ENCODE measurements around the gene TMPRSS12. TPM values are rescaled to one million over a fixed set of nuclear protein-coding genes. Genes with fewer than 3 reads are reported as not detected.

Gene TMPRSS12
- total and polyA plus RNA-seq, 9 of the 15 experiments (the other 6 are each of a cell fraction or from before 2014, with no cell fraction given): 0.04 TPM; not detected in 8

- TF ChIP-seq ARID2 (IDR thresholded peaks at IDR 0.05): 0 out of 2 replicates have a peak, but pooled peaks have one; percentile 26
- TF ChIP-seq TRIM24 (IDR thresholded peaks at IDR 0.05): peak in 1 of 2 experiments; percentile 28; a peak in 1 of 4 replicates
- peak; percentile 91 for TF ChIP-seq ATF7 (IDR thresholded peaks at IDR 0.05)
- 0 out of 2 replicates have a peak, but pooled peaks have one; percentile 29 for TF ChIP-seq NBN (IDR thresholded peaks at IDR 0.05; ENCODE audit: low read depth)
- no peak for TF ChIP-seq ZNF274 (IDR thresholded peaks at IDR 0.05; ENCODE audit: borderline replicate concordance, low read depth, low read length)
- peak in 2 of 3 experiments; percentile 40 to 65; a peak in 3 of 6 replicates for TF ChIP-seq CTCF (IDR thresholded peaks at IDR 0.05 in 2 of 3, conservative IDR thresholded peaks at IDR 0.05 in 1 of 3; ENCODE audit: insufficient read depth in 2 of 3, low read depth in 1 of 3, low read length in 3 of 3)
- TF ChIP-seq ATF3 (IDR thresholded peaks at IDR 0.05): peak; percentile 96
- TF ChIP-seq ATF3 (CRISPR knock-in tag; conservative IDR thresholded peaks at IDR 0.05): peak; percentile 78; the same call in 1 of the 2 replicates
- TF ChIP-seq JUND (IDR thresholded peaks at IDR 0.05; ENCODE audit: borderline replicate concordance, low read depth, low read length): peak; percentile 48; the same call in 1 of the 2 replicates
- peak; percentile 47; the same call in 1 of the 3 replicates for TF ChIP-seq JUND (tag; IDR thresholded peaks at IDR 0.05; ENCODE audit: borderline replicate concordance, low read depth, low read length)
- no peak for TF ChIP-seq ZSCAN32 (CRISPR knock-in tag; IDR thresholded peaks at IDR 0.05)
- no peak for TF ChIP-seq ZC3H11A (IDR thresholded peaks at IDR 0.05; ENCODE audit: low read depth, low read length)
- no peak for TF ChIP-seq E2F3 (CRISPR knock-in tag; IDR thresholded peaks at IDR 0.05)
- TF ChIP-seq BCOR (IDR thresholded peaks at IDR 0.05): no peak
- TF ChIP-seq CREM (IDR thresholded peaks at IDR 0.05; ENCODE audit: low read depth): peak; percentile 53; the same call in 1 of the 2 replicates
- no peak; the same call in 1 of the 2 replicates for TF ChIP-seq CEBPG (CRISPR knock-in tag; IDR thresholded peaks at IDR 0.05)
- peak; percentile 97 to 99 for TF ChIP-seq CEBPG (tag; conservative IDR thresholded peaks at IDR 0.05 in 1 of 2, IDR thresholded peaks at IDR 0.05 in 1 of 2)
- no peak for TF ChIP-seq ZBTB7A (IDR thresholded peaks at IDR 0.05; ENCODE audit: borderline replicate concordance, control insufficient read depth, low read depth, low read length)
- TF ChIP-seq PRDM10 (IDR thresholded peaks at IDR 0.05; ENCODE audit: partially characterized antibody): peak; percentile 18
- no peak for TF ChIP-seq STAG1 (CRISPR knock-in tag; IDR thresholded peaks at IDR 0.05; ENCODE audit: borderline replicate concordance)
- 0 out of 2 replicates have a peak, but pooled peaks have one; percentile 18 for TF ChIP-seq SMARCA4 (IDR thresholded peaks at IDR 0.05)
- peak; percentile 99 for TF ChIP-seq CEBPB (tag; IDR thresholded peaks at IDR 0.05)
- 0 out of 2 replicates have a peak, but pooled peaks have one; percentile 29 for TF ChIP-seq HDAC2 (IDR thresholded peaks at IDR 0.05)
- TF ChIP-seq ZNF253 (CRISPR knock-in tag; conservative IDR thresholded peaks at IDR 0.05): no peak
- TF ChIP-seq ZNF584 (CRISPR knock-in tag; IDR thresholded peaks at IDR 0.05; ENCODE audit: low read depth): no peak
- TF ChIP-seq ZBED1 (IDR thresholded peaks at IDR 0.05): no peak
These were observed 17.3 kb upstream of the TMPRSS12 start (continued) for GRCh38 chr12:50825372-50825838.
